Activated CD4-positive, alpha-beta T cell treated with anti-CD3 and anti-CD28 coated beads for 1 hour (primary cell): ENCODE data around the gene HLA-DQB1.

Experiments used
- DNase-seq: peaks from one replicate; pipeline ENCODE4 v3.0.0-alpha.2; 2020

Gene HLA-DQB1

GRCh38 chr6:32623693-32624092 is 42.8 kb downstream of the HLA-DQB1 start:
- no peak for DNase-seq

- peak; percentile 16 for DNase-seq
Observed at GRCh38 chr6:32622545-32623401, 43.7 kb downstream of the HLA-DQB1 start.

GRCh38 chr6:32621372-32621771 is 45.1 kb downstream of the HLA-DQB1 start:
- DNase-seq, result no peak

GRCh38 chr6:32617751-32618150 is 48.7 kb downstream of the HLA-DQB1 start:
- DNase-seq, result no peak

GRCh38 chr6:32615885-32616532 is 50.4 kb downstream of the HLA-DQB1 start:
- DNase-seq, result no peak

GRCh38 chr6:32614366-32615081 is 51.9 kb downstream of the HLA-DQB1 start:
- no peak for DNase-seq

- no peak for DNase-seq
Observed at GRCh38 chr6:32613475-32613874, 53.0 kb downstream of the HLA-DQB1 start.

- DNase-seq, result no peak
Observed at GRCh38 chr6:32610682-32611296, 55.7 kb downstream of the HLA-DQB1 start.

GRCh38 chr6:32609731-32610640 is 56.5 kb downstream of the HLA-DQB1 start:
- peak; percentile 18 for DNase-seq
